ENCODE data around the gene NBAS.
"Not testable (repeated sequence)": the region's sequence is repeated elsewhere in the genome, so short reads cannot be mapped to it uniquely, and the experiment has no call there.

NBAS gene

GRCh38 chr2:15218423-15219086 lies 342.6 kb downstream of the NBAS start:
- no peak for DNase-seq (ENCODE audit: low read depth in 2 of 2)

- DNase-seq (ENCODE audit: low read depth in 2 of 2), result no peak
These were observed 348.9 kb downstream of the NBAS start for GRCh38 chr2:15212249-15212648.

GRCh38 chr2:15210542-15210941 lies 350.6 kb downstream of the NBAS start:
- DNase-seq (ENCODE audit: low read depth in 2 of 2), result not testable (repeated sequence)

GRCh38 chr2:15206419-15206818 lies 354.7 kb downstream of the NBAS start:
- no peak for DNase-seq (ENCODE audit: low read depth in 2 of 2)

- peak in 1 of 2 donors; percentile 11 for DNase-seq (ENCODE audit: low read depth in 2 of 2)
These were observed 355.6 kb downstream of the NBAS start for GRCh38 chr2:15205562-15205961.

- DNase-seq (ENCODE audit: low read depth in 2 of 2), result no peak
These were observed 360.1 kb downstream of the NBAS start for GRCh38 chr2:15201009-15201408.

- DNase-seq (ENCODE audit: low read depth in 2 of 2), result no peak
These were observed 360.6 kb downstream of the NBAS start for GRCh38 chr2:15200581-15200980.

- DNase-seq (ENCODE audit: low read depth in 2 of 2), result no peak
These were observed 363.1 kb downstream of the NBAS start for GRCh38 chr2:15198051-15198450.

GRCh38 chr2:15195813-15196212 lies 365.3 kb downstream of the NBAS start:
- no peak for DNase-seq (ENCODE audit: low read depth in 2 of 2)

GRCh38 chr2:15191789-15192188 lies 369.3 kb downstream of the NBAS start:
- no peak for DNase-seq (ENCODE audit: low read depth in 2 of 2)

GRCh38 chr2:15189216-15189615 lies 371.9 kb downstream of the NBAS start:
- DNase-seq (ENCODE audit: low read depth in 2 of 2), result no peak

- no peak for DNase-seq (ENCODE audit: low read depth in 2 of 2)
These were observed 373.4 kb downstream of the NBAS start for GRCh38 chr2:15187702-15188101.

- DNase-seq (ENCODE audit: low read depth in 2 of 2), result no peak
These were observed 375.0 kb downstream of the NBAS start for GRCh38 chr2:15186118-15186517.

- DNase-seq (ENCODE audit: low read depth in 2 of 2), result no peak
These were observed 376.6 kb downstream of the NBAS start for GRCh38 chr2:15184491-15184890.

- no peak for DNase-seq (ENCODE audit: low read depth in 2 of 2)
These were observed 378.9 kb downstream of the NBAS start for GRCh38 chr2:15182275-15182674.

- DNase-seq (ENCODE audit: low read depth in 2 of 2), result no peak
These were observed 379.9 kb downstream of the NBAS start for GRCh38 chr2:15181092-15181745.

- DNase-seq (ENCODE audit: low read depth in 2 of 2), result no peak
These were observed 380.8 kb downstream of the NBAS start for GRCh38 chr2:15180379-15180778.

- no peak for DNase-seq (ENCODE audit: low read depth in 2 of 2)
These were observed 382.2 kb downstream of the NBAS start for GRCh38 chr2:15178946-15179345.

- DNase-seq (ENCODE audit: low read depth in 2 of 2), result peak; percentile 25 to 62
These were observed 384.0 kb downstream of the NBAS start for GRCh38 chr2:15177103-15177502.

GRCh38 chr2:15176604-15177003 lies 384.5 kb downstream of the NBAS start:
- no peak for DNase-seq (ENCODE audit: low read depth in 2 of 2)

GRCh38 chr2:15174567-15174966 lies 386.6 kb downstream of the NBAS start:
- DNase-seq (ENCODE audit: low read depth in 2 of 2), result no peak

GRCh38 chr2:15173501-15173900 lies 387.6 kb downstream of the NBAS start:
- DNase-seq (ENCODE audit: low read depth in 2 of 2), result no peak

- DNase-seq (ENCODE audit: low read depth in 2 of 2), result no peak
These were observed 388.3 kb downstream of the NBAS start for GRCh38 chr2:15172825-15173224.

All from activated CD8-positive, alpha-beta memory T cell treated with anti-CD3 and anti-CD28 coated beads for 4 hours (primary cell).